ENCODE results near the gene WWTR1.

WWTR1 gene

GRCh38 chr3:149654188-149654601 is 3.6 kb downstream of the WWTR1 start:
- no peak for DNase-seq

DNA sequence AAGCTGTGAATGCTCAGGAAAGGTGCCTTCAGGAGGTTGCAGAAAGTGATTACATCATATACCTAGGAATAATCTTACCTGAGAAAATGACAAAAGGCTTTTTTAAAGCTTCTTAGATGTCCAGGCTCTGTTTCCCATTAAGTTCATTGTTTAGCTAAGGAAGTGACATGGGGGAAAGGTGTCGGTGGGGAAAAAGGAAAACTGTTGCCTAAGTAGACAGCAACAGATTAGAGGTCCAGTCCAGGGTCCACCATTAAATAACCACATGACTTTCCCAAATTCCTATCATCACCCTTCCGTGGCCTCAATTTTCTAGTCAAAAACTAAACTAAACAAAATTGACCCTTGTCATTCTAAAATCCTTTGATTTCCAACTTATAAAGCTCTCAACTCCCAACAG is 4.3 kb downstream of the WWTR1 start:
- DNase-seq: no peak

- no peak for DNase-seq
Measured at GRCh38 chr3:149653136-149653535, 4.7 kb downstream of the WWTR1 start.

- no peak for DNase-seq
Measured at GRCh38 chr3:149650828-149651227, 7.0 kb downstream of the WWTR1 start.

DNA sequence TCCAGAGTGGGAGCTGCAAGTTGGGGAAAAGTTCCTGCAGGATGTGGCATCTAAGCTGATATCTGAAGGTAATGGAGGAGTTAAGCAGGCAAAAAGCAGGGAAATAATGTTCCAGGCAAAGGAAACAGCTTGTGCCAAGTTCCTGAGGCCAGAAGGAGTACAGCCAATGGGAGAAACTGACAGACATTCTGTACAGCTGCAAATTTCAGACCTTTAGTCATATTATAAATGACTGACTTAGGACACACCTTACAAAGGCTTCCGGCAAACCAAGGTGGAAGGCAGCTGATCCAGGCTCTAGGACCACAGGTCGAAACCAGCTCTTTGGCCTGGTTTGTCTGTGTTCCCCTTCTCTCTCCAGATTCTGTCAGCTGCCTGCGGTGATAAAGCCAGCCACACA is 9.3 kb downstream of the WWTR1 start:
- DNase-seq: no peak

GRCh38 chr3:149647812-149648211 is 10.0 kb downstream of the WWTR1 start:
- no peak for DNase-seq

GRCh38 chr3:149647285-149647684 is 10.5 kb downstream of the WWTR1 start:
- no peak for DNase-seq

- no peak for DNase-seq
Measured at GRCh38 chr3:149646181-149646766, 11.6 kb downstream of the WWTR1 start.

DNA sequence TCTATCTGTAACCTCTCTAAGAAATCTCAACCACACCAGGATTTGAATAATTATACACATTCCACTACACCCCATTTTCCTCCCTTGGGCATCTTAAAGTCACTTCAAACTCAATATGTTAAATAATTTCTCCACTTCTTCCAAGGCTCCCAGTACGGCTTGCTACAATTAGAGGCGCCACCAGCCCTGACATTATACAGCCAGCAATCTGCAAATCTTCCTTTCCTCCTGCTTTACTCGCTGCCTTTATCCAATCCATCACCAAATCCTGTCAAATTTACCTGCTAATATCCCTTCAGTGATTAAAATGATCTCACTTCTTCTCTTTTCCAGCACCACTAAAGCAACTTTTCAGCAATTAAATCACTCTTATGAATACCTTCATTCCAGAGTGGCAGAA is 13.9 kb downstream of the WWTR1 start:
- no peak for DNase-seq

GRCh38 chr3:149643482-149643798 is 14.4 kb downstream of the WWTR1 start:
- no peak for DNase-seq

GRCh38 chr3:149640976-149641728 is 16.7 kb downstream of the WWTR1 start:
- no peak for DNase-seq

DNA sequence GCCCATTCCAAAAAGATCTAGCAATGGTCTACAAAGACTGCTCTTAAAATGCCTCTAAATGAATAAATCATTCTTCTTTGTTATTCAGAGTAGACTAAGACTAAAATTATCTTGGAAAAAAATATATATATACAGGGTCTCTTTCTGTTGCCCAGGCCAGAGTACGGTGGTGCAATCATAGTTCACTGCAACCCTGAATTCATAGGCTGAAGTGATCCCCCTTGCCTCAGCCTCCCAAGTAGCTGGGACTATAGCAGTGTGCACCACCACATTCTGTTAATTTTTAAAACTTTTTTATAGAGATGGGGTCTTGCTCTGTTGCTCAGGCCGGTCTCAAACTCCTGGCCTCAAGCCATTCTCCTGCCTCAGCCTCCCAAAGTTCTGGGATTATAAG is 18.7 kb downstream of the WWTR1 start:
- no peak for DNase-seq

GRCh38 chr3:149638228-149639092 is 19.4 kb downstream of the WWTR1 start:
- DNase-seq: no peak

GRCh38 chr3:149635396-149635795 is 22.4 kb downstream of the WWTR1 start:
- DNase-seq: no peak

GRCh38 chr3:149634573-149634972 is 23.3 kb downstream of the WWTR1 start:
- DNase-seq: no peak

DNA sequence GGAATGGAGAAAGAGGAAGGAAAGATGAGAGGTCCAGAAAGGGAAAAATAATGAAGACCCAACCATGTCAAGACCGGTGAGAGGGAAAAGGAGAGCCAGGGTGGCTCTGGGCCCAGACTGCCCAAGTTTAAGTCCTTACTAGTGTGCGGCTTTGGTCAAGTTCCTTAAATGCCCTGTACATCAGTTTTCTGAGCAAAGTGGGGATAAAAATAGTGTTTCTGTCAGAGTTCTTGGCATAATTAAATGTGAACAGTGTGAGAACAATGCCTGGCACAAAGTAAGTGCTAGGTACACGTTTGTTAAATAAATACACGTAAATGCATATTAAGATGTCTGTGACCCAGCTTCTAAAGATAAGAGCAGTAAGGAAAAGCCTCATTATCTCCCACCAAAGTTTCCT is 23.8 kb downstream of the WWTR1 start:
- no peak for DNase-seq

DNA sequence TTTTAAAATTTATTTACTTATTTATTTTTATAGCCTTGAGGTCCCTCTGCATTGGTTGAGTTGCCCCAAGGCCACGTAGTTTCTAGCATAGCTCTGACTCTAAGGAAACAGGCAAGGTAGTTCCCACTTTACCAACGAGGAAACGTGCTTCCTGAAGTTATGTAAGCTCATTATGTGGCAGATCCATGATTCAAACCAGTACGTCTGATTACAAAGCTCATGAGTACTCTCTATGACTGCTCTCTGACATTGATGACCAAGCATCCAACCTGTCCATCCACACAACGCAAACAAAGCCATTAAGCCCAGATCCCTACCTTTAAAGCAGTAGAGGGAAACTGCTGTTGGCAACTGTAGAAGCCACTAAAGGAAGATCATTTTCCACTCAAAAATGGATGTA is 25.6 kb downstream of the WWTR1 start:
- no peak for DNase-seq

- no peak for DNase-seq
Measured at GRCh38 chr3:149630806-149631205, 27.0 kb downstream of the WWTR1 start.

DNA sequence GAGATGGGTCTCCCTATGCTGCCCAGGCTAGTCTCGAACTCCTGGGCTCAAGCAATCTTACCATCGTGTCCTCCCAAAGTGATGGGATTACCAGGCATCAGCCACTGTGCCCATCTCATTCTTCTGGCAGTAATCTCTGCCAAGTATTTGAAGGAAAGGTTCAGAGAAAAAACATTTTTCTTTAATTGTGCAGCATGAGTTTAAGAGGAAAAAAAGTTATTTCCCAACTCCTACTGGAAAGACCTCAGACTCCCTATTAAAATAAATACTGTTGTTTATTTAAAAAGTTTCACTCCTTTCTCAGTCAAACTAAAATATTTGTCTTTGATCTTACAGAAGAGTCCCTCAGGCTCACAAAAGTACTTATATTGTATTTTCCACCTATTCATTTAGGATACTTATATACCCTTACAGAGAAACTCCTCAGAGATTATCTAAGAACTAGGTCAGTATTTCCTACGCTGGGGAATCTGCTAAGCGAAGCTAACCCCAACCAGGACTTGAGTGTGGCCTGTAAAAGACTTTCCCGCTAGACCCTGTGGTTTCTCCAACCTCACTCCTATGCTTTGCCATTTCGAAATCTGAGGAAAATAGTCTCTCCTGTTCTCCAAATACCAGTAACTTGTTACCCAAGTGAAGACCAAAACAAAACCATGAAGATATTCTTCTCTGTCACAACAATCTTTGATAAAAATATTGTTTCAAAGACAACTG is 28.7 kb downstream of the WWTR1 start:
- no peak for DNase-seq

DNA sequence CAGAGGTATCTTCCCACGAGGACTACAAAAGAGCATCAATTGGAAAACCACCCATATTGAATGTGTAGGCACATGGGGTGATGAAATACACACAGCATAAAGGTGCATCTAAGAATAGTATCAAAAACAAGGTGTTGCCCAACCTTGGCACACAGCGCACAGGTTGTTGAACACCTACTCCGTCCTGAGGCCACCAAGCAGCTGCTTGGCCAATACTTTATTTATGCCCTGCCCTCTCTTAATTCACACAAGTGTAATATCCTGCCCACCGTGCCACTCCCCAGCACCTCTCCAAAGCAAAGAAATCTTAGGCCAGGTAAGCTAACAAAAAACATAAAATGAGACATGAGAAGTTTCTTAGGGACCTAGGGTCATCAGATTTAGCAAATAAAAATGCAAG is 31.2 kb downstream of the WWTR1 start:
- no peak for DNase-seq

DNA sequence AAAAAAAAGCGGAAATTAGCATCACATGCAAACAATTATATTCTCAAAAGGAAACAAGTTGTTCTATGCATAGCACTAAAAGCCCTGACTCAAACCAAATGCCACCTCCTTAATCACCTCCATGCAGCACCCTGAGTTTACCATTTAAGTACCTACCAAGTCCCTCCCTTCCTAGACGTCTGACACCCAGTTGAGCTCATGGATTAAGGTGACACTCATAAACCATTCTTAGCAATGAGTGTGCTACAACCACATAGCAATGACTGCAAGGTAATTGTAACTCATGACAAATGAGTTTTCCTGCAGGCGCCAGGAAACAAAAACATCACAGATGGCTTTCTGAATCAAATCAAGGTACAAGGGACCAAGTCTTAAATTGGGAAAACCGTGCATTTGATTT is 32.0 kb downstream of the WWTR1 start:
- DNase-seq: no peak

- DNase-seq: no peak
Measured at GRCh38 chr3:149623824-149624223, 34.0 kb downstream of the WWTR1 start.

- DNase-seq: no peak
Measured at GRCh38 chr3:149621218-149622005, 36.4 kb downstream of the WWTR1 start.
